A549 (cell line): Measurements from ENCODE around the gene TNRC6B. TPM values are rescaled to one million over a fixed set of nuclear protein-coding genes. Genes with fewer than 3 reads are reported as not detected.

Source experiments
- ATAC-seq, 2 experiments: fragments of 200-7000 bp in 1 of 2; fragments of >200 bp in 1 of 2; cut with Nextera tagmentation in 1 of 2; cut with Tn5 transposase in 1 of 2; 3 replicates each; pipeline versions ENCODE4 v1.8.0 to v1.9.1; 2018 to 2020; ENCODE audit warnings: mild to moderate bottlenecking in 1 of 2, moderate library complexity in 1 of 2
- CTCF ChIA-PET: fragments of 300-600 bp; sonication (Branson Sonifier 250); formaldehyde crosslinking; extraction: SDS; loops from one replicate; lab custom pipeline; 2021; ENCODE audit warnings: antibody characterized with exemption, inconsistent platforms; lab: Yijun Ruan, JAX
- POLR2A ChIA-PET: fragments of 350-600 bp; formaldehyde crosslinking; extraction: SDS; loops from one replicate; lab custom pipeline; 2021; ENCODE audit warnings: antibody characterized with exemption, inconsistent platforms; lab: Yijun Ruan, JAX
- DNase-seq, 2 experiments: peaks; one replicate each; pipeline versions ENCODE4 v3.0.0 to v3.0.0-alpha.2; 2011 to 2016; ENCODE audit warnings: low read depth in 1 of 2, low spot score in 1 of 2
- FAIRE-seq: peaks from 2 replicates; lab custom pipeline; 2011; peaks lifted over from hg19 to GRCh38; lab: Jason Lieb, UNC
- H3K27ac ChIP-seq, 2 experiments: fragments of >200 bp; sonication (Bioruptor Twin); formaldehyde crosslinking; 3 replicates each; pipeline ENCODE4 v1.5.1; 2016 to 2017
- H3K4me1 ChIP-seq: fragments of >200 bp; sonication (Bioruptor Twin); formaldehyde crosslinking; 3 replicates; pipeline ENCODE4 v1.6.1; 2016
- H3K4me2 ChIP-seq: fragments of >200 bp; sonication (Bioruptor Twin); formaldehyde crosslinking; 3 replicates; pipeline ENCODE4 v1.6.1; 2016
- H3K4me3 ChIP-seq: fragments of >200 bp; sonication (Bioruptor Twin); formaldehyde crosslinking; 3 replicates; pipeline ENCODE4 v1.5.1; 2016
- H3K9me3 ChIP-seq: fragments of >200 bp; sonication (Bioruptor Twin); formaldehyde crosslinking; 3 replicates; pipeline ENCODE4 v1.6.1; 2016
- ATOH8 ChIP-seq: fragments of 250-450 bp; sonication (Bioruptor Pico); IDR thresholded peaks from 2 replicates; pipeline ENCODE4 v1.5.0; 2020; ENCODE audit warnings: low read depth, mild to moderate bottlenecking, moderate library complexity
- BHLHE40 ChIP-seq: IDR thresholded peaks from 2 replicates; pipeline ENCODE4 v1.6.1; 2012; ENCODE audit warnings: low read depth, low read length, inconsistent platforms
- CBX2 ChIP-seq: fragments of 200-600 bp; sonication (generic); IDR thresholded peaks from 2 replicates; pipeline ENCODE4 v1.6.1; 2016; ENCODE audit warnings: low read depth, mild to moderate bottlenecking, borderline replicate concordance
- EP300 ChIP-seq, 2 experiments: fragments of >200 bp; sonication (Bioruptor Twin); formaldehyde crosslinking; IDR thresholded peaks; 2 replicates in 1 of 2; 3 replicates in 1 of 2; pipeline ENCODE4 v1.6.1; 2016 to 2017
- ESRRA ChIP-seq: fragments of 150-350 bp; IDR thresholded peaks from 2 replicates; pipeline ENCODE4 v1.6.1; 2014; ENCODE audit warnings: mild to moderate bottlenecking, low read length, borderline replicate concordance
- GATA3 ChIP-seq: IDR thresholded peaks from 2 replicates; pipeline ENCODE4 v1.6.1; 2012; ENCODE audit warnings: borderline replicate concordance
- HDAC2 ChIP-seq: fragments of 200-600 bp; sonication (generic); IDR thresholded peaks from 2 replicates; pipeline ENCODE4 v1.6.1; 2016
- HES2 ChIP-seq: fragments of >200 bp; sonication (Bioruptor Twin); formaldehyde crosslinking; IDR thresholded peaks from 2 replicates; pipeline ENCODE4 v1.6.1; 2016
- HMGXB4 ChIP-seq: fragments of 250-450 bp; sonication (Bioruptor Pico); IDR thresholded peaks from 2 replicates; pipeline ENCODE4 v1.5.0; 2021; ENCODE audit warnings: mild to moderate bottlenecking, moderate library complexity, borderline replicate concordance
- HOXA7 ChIP-seq: fragments of 250-450 bp; sonication (Bioruptor Pico); IDR thresholded peaks from 2 replicates; pipeline ENCODE4 v1.5.0; 2020; ENCODE audit warnings: mild to moderate bottlenecking, moderate library complexity
- MAX ChIP-seq: IDR thresholded peaks from 2 replicates; pipeline ENCODE4 v1.6.1; 2012
- MAZ ChIP-seq: fragments of 150-350 bp; IDR thresholded peaks from 2 replicates; pipeline ENCODE4 v1.6.1; 2014; ENCODE audit warnings: antibody characterized with exemption, low read depth, low read length, borderline replicate concordance
- MYC ChIP-seq: IDR thresholded peaks from 2 replicates; pipeline ENCODE4 v1.6.1; 2012; ENCODE audit warnings: mild to moderate bottlenecking, inconsistent platforms, low read length, improper control_type of control experiment, borderline replicate concordance
- POLR2A ChIP-seq: IDR thresholded peaks from 2 replicates; pipeline ENCODE4 v1.6.1; 2012; ENCODE audit warnings: mild to moderate bottlenecking, low read length
- POLR2AphosphoS2 ChIP-seq: conservative IDR thresholded peaks from 2 replicates; pipeline ENCODE4 v1.6.1; 2012; ENCODE audit warnings: low read length, improper control_type of control experiment, inconsistent platforms
- RAD21 ChIP-seq, 2 experiments: fragments of >200 bp in 1 of 2; sonication (Bioruptor Twin) in 1 of 2; formaldehyde crosslinking in 1 of 2; IDR thresholded peaks in 1 of 2; conservative IDR thresholded peaks in 1 of 2; 2 replicates in 1 of 2; 3 replicates in 1 of 2; pipeline ENCODE4 v1.6.1; 2012 to 2018; ENCODE audit warnings: inconsistent platforms in 1 of 2
- RARB ChIP-seq: fragments of 250-450 bp; sonication (Bioruptor Pico); IDR thresholded peaks from 2 replicates; pipeline ENCODE4 v1.8.0; 2021; ENCODE audit warnings: mild to moderate bottlenecking, moderate library complexity
- TP53 ChIP-seq: fragments of 250-450 bp; sonication (Bioruptor Pico); IDR thresholded peaks from 2 replicates; pipeline ENCODE4 v1.5.0; 2021; ENCODE audit warnings: mild to moderate bottlenecking, moderate library complexity
- ZNF302 ChIP-seq: fragments of 250-450 bp; sonication (Bioruptor Pico); IDR thresholded peaks from 2 replicates; pipeline ENCODE4 v1.9.0; 2021; ENCODE audit warnings: inconsistent platforms, mild to moderate bottlenecking, moderate library complexity
- WGBS: methylation state at CpG from one replicate; pipeline ENCODE4 v1.1.6; 2017; ENCODE audit errors: missing lambda C conversion rate; 5-methylcytosine and 5-hydroxymethylcytosine counted together
- polyA plus RNA-seq, 4 experiments: library from polyadenylated mRNA; depleted of rRNA in 3 of 4; stranded (reverse); fragments of >200 nt; fragmentation: RNase III in 1 of 4; extraction: RNeasy Plus Mini Kit Qiagen cat#74134 plus additional on column Dnase treatment in 1 of 4; gene quantifications; 2 replicates in 3 of 4; 3 replicates in 1 of 4; pipeline ENCODE4 v1.2.3, GENCODE V29; 2011 to 2017
- TF ChIP-seq, protein P1 (sequence below): fragments of >200 bp; sonication (Bioruptor Twin); formaldehyde crosslinking; IDR thresholded peaks from 3 replicates; pipeline ENCODE4 v1.5.1; 2016
- TF ChIP-seq, protein P2 (sequence below): fragments of >200 bp; sonication (Bioruptor Twin); formaldehyde crosslinking; IDR thresholded peaks from 3 replicates; pipeline ENCODE4 v1.6.1; 2016

TNRC6B gene
- polyA plus RNA-seq, 2 of the 4 experiments (the other 2 are of a cell fraction): 4.9 to 5.0 TPM

DNA sequence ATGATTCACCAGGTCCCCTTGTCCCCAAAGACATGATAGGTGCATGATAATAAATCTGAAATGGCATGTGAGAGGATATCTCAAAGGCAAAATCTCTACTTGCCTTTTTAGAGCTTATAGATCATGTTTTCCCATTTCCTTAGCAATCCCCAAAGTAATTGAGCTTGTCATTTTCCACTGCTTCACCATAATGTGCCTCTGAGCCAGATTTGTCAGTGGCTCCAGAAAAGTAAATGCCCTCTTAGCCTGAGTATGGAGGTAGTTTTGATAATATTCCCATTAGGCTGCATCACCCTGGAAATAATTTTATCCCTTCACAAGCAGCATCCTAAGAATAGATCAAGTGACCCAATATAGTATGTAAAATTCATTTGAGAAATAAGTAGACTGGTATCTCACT, 131.9 kb downstream of the TNRC6B start (continued):
- TF ChIP-seq EP300 (IDR thresholded peaks at IDR 0.05) (no peak), HMGXB4 (CRISPR knock-in tag) (no peak), MAZ (no peak)

- H3K4me3 ChIP-seq: no peak overlapping the region
- H3K4me2 ChIP-seq: no peak overlapping the region
- 88% methylated on average over 9 of the region's 9 CpGs for WGBS
- CTCF ChIA-PET: interaction anchor here (0.9 kb wide), 1 partner anchor 20 kb away, joined by 3 read pairs; no protein-coding TSS in a partner anchor
- DNase-seq: no peak
- no peak overlapping the region for H3K27ac ChIP-seq
- no peak for TF ChIP-seq RARB (CRISPR knock-in tag)
- TF ChIP-seq HOXA7 (CRISPR knock-in tag): no peak
- TF ChIP-seq CBX2: no peak
- no peak for TF ChIP-seq GATA3
- TF ChIP-seq RAD21 (conservative IDR thresholded peaks at IDR 0.05 in 1 of 2, IDR thresholded peaks at IDR 0.05 in 1 of 2): no peak
- no peak for TF ChIP-seq ZNF302 (CRISPR knock-in tag)
- no peak for TF ChIP-seq POLR2A
- no peak for TF ChIP-seq HDAC2
- TF ChIP-seq ESRRA: no peak
- TF ChIP-seq HES2: no peak
- TF ChIP-seq, protein P1, sequence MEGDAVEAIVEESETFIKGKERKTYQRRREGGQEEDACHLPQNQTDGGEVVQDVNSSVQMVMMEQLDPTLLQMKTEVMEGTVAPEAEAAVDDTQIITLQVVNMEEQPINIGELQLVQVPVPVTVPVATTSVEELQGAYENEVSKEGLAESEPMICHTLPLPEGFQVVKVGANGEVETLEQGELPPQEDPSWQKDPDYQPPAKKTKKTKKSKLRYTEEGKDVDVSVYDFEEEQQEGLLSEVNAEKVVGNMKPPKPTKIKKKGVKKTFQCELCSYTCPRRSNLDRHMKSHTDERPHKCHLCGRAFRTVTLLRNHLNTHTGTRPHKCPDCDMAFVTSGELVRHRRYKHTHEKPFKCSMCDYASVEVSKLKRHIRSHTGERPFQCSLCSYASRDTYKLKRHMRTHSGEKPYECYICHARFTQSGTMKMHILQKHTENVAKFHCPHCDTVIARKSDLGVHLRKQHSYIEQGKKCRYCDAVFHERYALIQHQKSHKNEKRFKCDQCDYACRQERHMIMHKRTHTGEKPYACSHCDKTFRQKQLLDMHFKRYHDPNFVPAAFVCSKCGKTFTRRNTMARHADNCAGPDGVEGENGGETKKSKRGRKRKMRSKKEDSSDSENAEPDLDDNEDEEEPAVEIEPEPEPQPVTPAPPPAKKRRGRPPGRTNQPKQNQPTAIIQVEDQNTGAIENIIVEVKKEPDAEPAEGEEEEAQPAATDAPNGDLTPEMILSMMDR: no peak
- no peak for TF ChIP-seq MAX
- no peak for TF ChIP-seq TP53 (CRISPR knock-in tag)
- TF ChIP-seq MYC: no peak
- no peak for TF ChIP-seq ATOH8 (CRISPR knock-in tag)
- TF ChIP-seq BHLHE40: no peak
- TF ChIP-seq POLR2AphosphoS2: no peak
- TF ChIP-seq, protein P2, sequence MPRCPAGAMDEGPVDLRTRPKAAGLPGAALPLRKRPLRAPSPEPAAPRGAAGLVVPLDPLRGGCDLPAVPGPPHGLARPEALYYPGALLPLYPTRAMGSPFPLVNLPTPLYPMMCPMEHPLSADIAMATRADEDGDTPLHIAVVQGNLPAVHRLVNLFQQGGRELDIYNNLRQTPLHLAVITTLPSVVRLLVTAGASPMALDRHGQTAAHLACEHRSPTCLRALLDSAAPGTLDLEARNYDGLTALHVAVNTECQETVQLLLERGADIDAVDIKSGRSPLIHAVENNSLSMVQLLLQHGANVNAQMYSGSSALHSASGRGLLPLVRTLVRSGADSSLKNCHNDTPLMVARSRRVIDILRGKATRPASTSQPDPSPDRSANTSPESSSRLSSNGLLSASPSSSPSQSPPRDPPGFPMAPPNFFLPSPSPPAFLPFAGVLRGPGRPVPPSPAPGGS: no peak
- FAIRE-seq: no peak
- POLR2A ChIA-PET: no interaction called here
- H3K9me3 ChIP-seq: no peaks in the 10 kb centered on the region
- ATAC-seq: no peak
- no peaks in the 10 kb centered on the region for H3K4me1 ChIP-seq
These were observed 132.5 kb downstream of the TNRC6B start for GRCh38 chr22:40310081-40310767.
